K562 (cell line): ENCODE measurements around the gene SH3BP5. TPM values are rescaled to one million over a fixed set of nuclear protein-coding genes. Genes with fewer than 3 reads are reported as not detected.

ENCODE experiments used
- CXXC5 ChIP-seq: fragments of 250-450 bp; sonication (Bioruptor Pico); IDR thresholded peaks from 2 replicates; pipeline ENCODE4 v1.8.0; 2022; ENCODE audit warnings: inconsistent platforms, mild to moderate bottlenecking, moderate library complexity
- L3MBTL2 ChIP-seq: fragments of 450-650 bp; IDR thresholded peaks from 2 replicates; pipeline ENCODE4 v1.6.1; 2016; ENCODE audit warnings: mild to moderate bottlenecking, moderate library complexity
- MYC ChIP-seq, 2 experiments: fragments of 250-450 bp in 1 of 2; sonication (Bioruptor Pico) in 1 of 2; IDR thresholded peaks; 2 replicates each; pipeline versions ENCODE4 v1.5.1 to v1.6.1; 2012 to 2021; ENCODE audit warnings: low read depth in 2 of 2, borderline replicate concordance in 1 of 2, improper control_type of control experiment in 1 of 2, low read length in 1 of 2, mild to moderate bottlenecking in 1 of 2, moderate library complexity in 1 of 2
- SMAD4 ChIP-seq: fragments of 250-450 bp; sonication (Bioruptor Pico); conservative IDR thresholded peaks from 2 replicates; pipeline ENCODE4 v1.8.0; 2021; ENCODE audit warnings: inconsistent platforms, mild to moderate bottlenecking, moderate library complexity
- TRIM24 ChIP-seq, 2 experiments: fragments of 450-650 bp; IDR thresholded peaks; 2 replicates each; pipeline ENCODE4 v1.6.1; 2016
- polyA plus RNA-seq, 8 experiments: library from polyadenylated mRNA; depleted of rRNA in 4 of 8; stranded (reverse) in 5 of 8; unstranded in 3 of 8; fragments of >200 nt; fragmentation: Nextera tagmentation in 2 of 8; fragmentation: Illumina TruSeq in 1 of 8; extraction: Ambion mirVana in 2 of 8; extraction: Trizol in 1 of 8; gene quantifications; 2 replicates each; pipeline versions ENCODE4 v1.2.1 to v1.2.3, GENCODE V29; 2011 to 2014; ENCODE audit warnings: inconsistent platforms in 1 of 8, missing spikeins in 1 of 8
- total RNA-seq, 7 experiments: library from RNA; depleted of rRNA in 6 of 7; stranded (reverse); fragments of >200 nt in 6 of 7; fragmentation: Illumina TruSeq in 2 of 7; extraction: Trizol in 2 of 7; gene quantifications; 2 replicates each; pipeline versions ENCODE4 v1.2.1 to v1.2.3, GENCODE V29; 2011 to 2021; ENCODE audit warnings: low replicate concordance in 1 of 7
- TF ChIP-seq, protein P1 (sequence below): fragments of 450-650 bp; IDR thresholded peaks from 2 replicates; pipeline ENCODE4 v1.6.1; 2016; ENCODE audit warnings: mild to moderate bottlenecking, moderate library complexity
- TF ChIP-seq, protein P2 (sequence below), 2 experiments: IDR thresholded peaks; 2 replicates each; pipeline ENCODE4 v1.6.1; 2011; ENCODE audit warnings: borderline replicate concordance in 1 of 2, control low read depth in 1 of 2, low read depth in 1 of 2, low read length in 1 of 2, mild to moderate bottlenecking in 1 of 2, mixed read lengths in 1 of 2, moderate library complexity in 1 of 2; ENCODE audit not compliant: insufficient read depth in 1 of 2, insufficient read length in 1 of 2, poor library complexity in 1 of 2, severe bottlenecking in 1 of 2; ENCODE audit errors: extremely low read depth in 1 of 2
- TF ChIP-seq, protein P3 (sequence below): fragments of 250-450 bp; sonication (Bioruptor Pico); IDR thresholded peaks from 2 replicates; pipeline ENCODE4 v1.8.0; 2022; ENCODE audit warnings: inconsistent platforms

Gene SH3BP5
- total and polyA plus RNA-seq, 9 of the 15 experiments (the other 6 are each of a cell fraction or from before 2014, with no cell fraction given): 2.9 to 29.0 (median 14.9) TPM

DNA sequence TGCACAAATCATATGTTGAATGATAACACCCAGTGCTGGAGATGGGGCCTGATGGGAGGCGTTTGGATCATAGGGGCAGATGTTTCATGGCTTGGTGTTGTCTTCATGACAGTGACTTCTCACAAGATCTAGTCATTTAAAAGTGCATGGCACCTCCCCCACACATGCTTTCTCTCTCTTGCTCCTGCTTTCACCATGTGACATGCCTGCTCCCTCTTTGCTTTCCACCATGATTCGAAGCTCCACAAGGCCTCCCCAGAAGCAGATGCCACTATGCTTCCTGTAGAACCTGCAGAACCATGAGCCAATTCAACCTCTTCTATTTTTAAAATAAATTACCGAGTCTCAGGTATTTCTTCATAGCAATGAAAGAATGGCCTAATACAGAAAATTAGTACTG is 17.8 kb upstream of the SH3BP5 start (continued):
- TF ChIP-seq, protein P1, sequence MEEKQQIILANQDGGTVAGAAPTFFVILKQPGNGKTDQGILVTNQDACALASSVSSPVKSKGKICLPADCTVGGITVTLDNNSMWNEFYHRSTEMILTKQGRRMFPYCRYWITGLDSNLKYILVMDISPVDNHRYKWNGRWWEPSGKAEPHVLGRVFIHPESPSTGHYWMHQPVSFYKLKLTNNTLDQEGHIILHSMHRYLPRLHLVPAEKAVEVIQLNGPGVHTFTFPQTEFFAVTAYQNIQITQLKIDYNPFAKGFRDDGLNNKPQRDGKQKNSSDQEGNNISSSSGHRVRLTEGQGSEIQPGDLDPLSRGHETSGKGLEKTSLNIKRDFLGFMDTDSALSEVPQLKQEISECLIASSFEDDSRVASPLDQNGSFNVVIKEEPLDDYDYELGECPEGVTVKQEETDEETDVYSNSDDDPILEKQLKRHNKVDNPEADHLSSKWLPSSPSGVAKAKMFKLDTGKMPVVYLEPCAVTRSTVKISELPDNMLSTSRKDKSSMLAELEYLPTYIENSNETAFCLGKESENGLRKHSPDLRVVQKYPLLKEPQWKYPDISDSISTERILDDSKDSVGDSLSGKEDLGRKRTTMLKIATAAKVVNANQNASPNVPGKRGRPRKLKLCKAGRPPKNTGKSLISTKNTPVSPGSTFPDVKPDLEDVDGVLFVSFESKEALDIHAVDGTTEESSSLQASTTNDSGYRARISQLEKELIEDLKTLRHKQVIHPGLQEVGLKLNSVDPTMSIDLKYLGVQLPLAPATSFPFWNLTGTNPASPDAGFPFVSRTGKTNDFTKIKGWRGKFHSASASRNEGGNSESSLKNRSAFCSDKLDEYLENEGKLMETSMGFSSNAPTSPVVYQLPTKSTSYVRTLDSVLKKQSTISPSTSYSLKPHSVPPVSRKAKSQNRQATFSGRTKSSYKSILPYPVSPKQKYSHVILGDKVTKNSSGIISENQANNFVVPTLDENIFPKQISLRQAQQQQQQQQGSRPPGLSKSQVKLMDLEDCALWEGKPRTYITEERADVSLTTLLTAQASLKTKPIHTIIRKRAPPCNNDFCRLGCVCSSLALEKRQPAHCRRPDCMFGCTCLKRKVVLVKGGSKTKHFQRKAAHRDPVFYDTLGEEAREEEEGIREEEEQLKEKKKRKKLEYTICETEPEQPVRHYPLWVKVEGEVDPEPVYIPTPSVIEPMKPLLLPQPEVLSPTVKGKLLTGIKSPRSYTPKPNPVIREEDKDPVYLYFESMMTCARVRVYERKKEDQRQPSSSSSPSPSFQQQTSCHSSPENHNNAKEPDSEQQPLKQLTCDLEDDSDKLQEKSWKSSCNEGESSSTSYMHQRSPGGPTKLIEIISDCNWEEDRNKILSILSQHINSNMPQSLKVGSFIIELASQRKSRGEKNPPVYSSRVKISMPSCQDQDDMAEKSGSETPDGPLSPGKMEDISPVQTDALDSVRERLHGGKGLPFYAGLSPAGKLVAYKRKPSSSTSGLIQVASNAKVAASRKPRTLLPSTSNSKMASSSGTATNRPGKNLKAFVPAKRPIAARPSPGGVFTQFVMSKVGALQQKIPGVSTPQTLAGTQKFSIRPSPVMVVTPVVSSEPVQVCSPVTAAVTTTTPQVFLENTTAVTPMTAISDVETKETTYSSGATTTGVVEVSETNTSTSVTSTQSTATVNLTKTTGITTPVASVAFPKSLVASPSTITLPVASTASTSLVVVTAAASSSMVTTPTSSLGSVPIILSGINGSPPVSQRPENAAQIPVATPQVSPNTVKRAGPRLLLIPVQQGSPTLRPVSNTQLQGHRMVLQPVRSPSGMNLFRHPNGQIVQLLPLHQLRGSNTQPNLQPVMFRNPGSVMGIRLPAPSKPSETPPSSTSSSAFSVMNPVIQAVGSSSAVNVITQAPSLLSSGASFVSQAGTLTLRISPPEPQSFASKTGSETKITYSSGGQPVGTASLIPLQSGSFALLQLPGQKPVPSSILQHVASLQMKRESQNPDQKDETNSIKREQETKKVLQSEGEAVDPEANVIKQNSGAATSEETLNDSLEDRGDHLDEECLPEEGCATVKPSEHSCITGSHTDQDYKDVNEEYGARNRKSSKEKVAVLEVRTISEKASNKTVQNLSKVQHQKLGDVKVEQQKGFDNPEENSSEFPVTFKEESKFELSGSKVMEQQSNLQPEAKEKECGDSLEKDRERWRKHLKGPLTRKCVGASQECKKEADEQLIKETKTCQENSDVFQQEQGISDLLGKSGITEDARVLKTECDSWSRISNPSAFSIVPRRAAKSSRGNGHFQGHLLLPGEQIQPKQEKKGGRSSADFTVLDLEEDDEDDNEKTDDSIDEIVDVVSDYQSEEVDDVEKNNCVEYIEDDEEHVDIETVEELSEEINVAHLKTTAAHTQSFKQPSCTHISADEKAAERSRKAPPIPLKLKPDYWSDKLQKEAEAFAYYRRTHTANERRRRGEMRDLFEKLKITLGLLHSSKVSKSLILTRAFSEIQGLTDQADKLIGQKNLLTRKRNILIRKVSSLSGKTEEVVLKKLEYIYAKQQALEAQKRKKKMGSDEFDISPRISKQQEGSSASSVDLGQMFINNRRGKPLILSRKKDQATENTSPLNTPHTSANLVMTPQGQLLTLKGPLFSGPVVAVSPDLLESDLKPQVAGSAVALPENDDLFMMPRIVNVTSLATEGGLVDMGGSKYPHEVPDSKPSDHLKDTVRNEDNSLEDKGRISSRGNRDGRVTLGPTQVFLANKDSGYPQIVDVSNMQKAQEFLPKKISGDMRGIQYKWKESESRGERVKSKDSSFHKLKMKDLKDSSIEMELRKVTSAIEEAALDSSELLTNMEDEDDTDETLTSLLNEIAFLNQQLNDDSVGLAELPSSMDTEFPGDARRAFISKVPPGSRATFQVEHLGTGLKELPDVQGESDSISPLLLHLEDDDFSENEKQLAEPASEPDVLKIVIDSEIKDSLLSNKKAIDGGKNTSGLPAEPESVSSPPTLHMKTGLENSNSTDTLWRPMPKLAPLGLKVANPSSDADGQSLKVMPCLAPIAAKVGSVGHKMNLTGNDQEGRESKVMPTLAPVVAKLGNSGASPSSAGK: peak; percentile 86
- TF ChIP-seq CXXC5: peak; percentile 51; the same call in 1 of the 2 replicates
- TF ChIP-seq, protein P2, sequence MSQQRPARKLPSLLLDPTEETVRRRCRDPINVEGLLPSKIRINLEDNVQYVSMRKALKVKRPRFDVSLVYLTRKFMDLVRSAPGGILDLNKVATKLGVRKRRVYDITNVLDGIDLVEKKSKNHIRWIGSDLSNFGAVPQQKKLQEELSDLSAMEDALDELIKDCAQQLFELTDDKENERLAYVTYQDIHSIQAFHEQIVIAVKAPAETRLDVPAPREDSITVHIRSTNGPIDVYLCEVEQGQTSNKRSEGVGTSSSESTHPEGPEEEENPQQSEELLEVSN (IDR thresholded peaks at IDR 0.05; ENCODE audit: borderline replicate concordance in 1 of 2, extremely low read depth in 1 of 2, insufficient read depth in 1 of 2, insufficient read length in 1 of 2, low read depth in 1 of 2, low read length in 1 of 2, poor library complexity in 1 of 2, severe bottlenecking in 1 of 2): peak; percentile 27 to 57
- TF ChIP-seq, protein P3, sequence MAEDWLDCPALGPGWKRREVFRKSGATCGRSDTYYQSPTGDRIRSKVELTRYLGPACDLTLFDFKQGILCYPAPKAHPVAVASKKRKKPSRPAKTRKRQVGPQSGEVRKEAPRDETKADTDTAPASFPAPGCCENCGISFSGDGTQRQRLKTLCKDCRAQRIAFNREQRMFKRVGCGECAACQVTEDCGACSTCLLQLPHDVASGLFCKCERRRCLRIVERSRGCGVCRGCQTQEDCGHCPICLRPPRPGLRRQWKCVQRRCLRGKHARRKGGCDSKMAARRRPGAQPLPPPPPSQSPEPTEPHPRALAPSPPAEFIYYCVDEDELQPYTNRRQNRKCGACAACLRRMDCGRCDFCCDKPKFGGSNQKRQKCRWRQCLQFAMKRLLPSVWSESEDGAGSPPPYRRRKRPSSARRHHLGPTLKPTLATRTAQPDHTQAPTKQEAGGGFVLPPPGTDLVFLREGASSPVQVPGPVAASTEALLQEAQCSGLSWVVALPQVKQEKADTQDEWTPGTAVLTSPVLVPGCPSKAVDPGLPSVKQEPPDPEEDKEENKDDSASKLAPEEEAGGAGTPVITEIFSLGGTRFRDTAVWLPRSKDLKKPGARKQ: no peak
- peak; percentile 36; the same call in 1 of the 2 replicates for TF ChIP-seq SMAD4 (CRISPR knock-in tag)
- TF ChIP-seq L3MBTL2: peak; percentile 89
- 0 out of 2 replicates have a peak, but pooled peaks have one; percentile 15 for TF ChIP-seq MYC (IDR thresholded peaks at IDR 0.05; ENCODE audit: low read depth, low read length)
- TF ChIP-seq MYC (CRISPR knock-in tag; IDR thresholded peaks at IDR 0.05; ENCODE audit: borderline replicate concordance, low read depth): no peak
- peak; percentile 10 to 36; a peak in 1 of 4 replicates for TF ChIP-seq TRIM24 (IDR thresholded peaks at IDR 0.05)
